ENCODE measurements around the gene CARD14. TPM values are rescaled to one million over a fixed set of nuclear protein-coding genes. Genes with fewer than 3 reads are reported as not detected.

Gene CARD14
- total and polyA plus RNA-seq, 2 experiments from 2014 or later = 2.7 to 2.9 TPM

- TF ChIP-seq, protein P1, sequence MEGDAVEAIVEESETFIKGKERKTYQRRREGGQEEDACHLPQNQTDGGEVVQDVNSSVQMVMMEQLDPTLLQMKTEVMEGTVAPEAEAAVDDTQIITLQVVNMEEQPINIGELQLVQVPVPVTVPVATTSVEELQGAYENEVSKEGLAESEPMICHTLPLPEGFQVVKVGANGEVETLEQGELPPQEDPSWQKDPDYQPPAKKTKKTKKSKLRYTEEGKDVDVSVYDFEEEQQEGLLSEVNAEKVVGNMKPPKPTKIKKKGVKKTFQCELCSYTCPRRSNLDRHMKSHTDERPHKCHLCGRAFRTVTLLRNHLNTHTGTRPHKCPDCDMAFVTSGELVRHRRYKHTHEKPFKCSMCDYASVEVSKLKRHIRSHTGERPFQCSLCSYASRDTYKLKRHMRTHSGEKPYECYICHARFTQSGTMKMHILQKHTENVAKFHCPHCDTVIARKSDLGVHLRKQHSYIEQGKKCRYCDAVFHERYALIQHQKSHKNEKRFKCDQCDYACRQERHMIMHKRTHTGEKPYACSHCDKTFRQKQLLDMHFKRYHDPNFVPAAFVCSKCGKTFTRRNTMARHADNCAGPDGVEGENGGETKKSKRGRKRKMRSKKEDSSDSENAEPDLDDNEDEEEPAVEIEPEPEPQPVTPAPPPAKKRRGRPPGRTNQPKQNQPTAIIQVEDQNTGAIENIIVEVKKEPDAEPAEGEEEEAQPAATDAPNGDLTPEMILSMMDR (IDR thresholded peaks at IDR 0.05; ENCODE audit: low read depth, low read length) = no peak
- Histone ChIP-seq H3K4me3 (no peak overlapping the region), H3K4me1 (ENCODE audit: low read depth) (no peaks in the 10 kb centered on the region), H3K9me3 (ENCODE audit: low read depth) (no peaks in the 10 kb centered on the region), H3K36me3 (peaks cover 11% of the 10 kb centered on the region), H3K27me3 (no peaks in the 10 kb centered on the region), H3K27ac (no peak overlapping the region)
- DNase-seq (ENCODE audit: low read depth in 1 of 2, low spot score in 1 of 2) = no peak
These were observed 43.3 kb downstream of the CARD14 start for GRCh38 chr17:80212962-80213642.

DNA sequence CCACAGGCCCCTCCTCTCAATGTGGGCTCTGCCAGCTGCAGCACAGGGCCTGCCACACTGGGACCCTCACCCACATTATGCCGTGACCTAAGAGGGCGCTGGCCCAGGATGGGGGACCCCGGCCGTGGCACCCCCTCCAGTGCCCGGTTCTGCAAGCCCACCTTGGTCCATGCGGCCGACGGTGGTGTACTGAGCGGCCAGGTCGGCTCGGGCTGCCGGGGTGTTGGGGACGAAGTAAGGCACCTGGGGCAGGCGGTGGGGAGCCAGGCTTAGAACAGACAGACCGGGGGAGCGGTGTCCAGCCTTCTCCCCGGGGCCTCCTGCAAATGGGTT, 43.8 kb downstream of the CARD14 start:
- no peaks in the 10 kb centered on the region for H3K4me1 ChIP-seq (ENCODE audit: low read depth)
- no peaks in the 10 kb centered on the region for H3K9me3 ChIP-seq (ENCODE audit: low read depth)
- H3K36me3 ChIP-seq = peaks cover 11% of the 10 kb centered on the region
- H3K27ac ChIP-seq = no peak overlapping the region
- no peak for DNase-seq (ENCODE audit: low read depth in 1 of 2, low spot score in 1 of 2)
- H3K4me3 ChIP-seq = no peak overlapping the region
- H3K27me3 ChIP-seq = no peaks in the 10 kb centered on the region
- TF ChIP-seq, protein P1 (IDR thresholded peaks at IDR 0.05; ENCODE audit: low read depth, low read length) = no peak

GRCh38 chr17:80214012-80214877, 44.4 kb downstream of the CARD14 start:
- no peak overlapping the region for H3K4me3 ChIP-seq
- H3K4me1 ChIP-seq (ENCODE audit: low read depth) = peaks cover 1% of the 10 kb centered on the region
- no peak for DNase-seq (ENCODE audit: low read depth in 1 of 2, low spot score in 1 of 2)
- peaks cover 11% of the 10 kb centered on the region for H3K36me3 ChIP-seq
- H3K27me3 ChIP-seq = no peaks in the 10 kb centered on the region
- no peaks in the 10 kb centered on the region for H3K9me3 ChIP-seq (ENCODE audit: low read depth)
- no peak overlapping the region for H3K27ac ChIP-seq
- TF ChIP-seq, protein P1 (IDR thresholded peaks at IDR 0.05; ENCODE audit: low read depth, low read length) = no peak

DNA sequence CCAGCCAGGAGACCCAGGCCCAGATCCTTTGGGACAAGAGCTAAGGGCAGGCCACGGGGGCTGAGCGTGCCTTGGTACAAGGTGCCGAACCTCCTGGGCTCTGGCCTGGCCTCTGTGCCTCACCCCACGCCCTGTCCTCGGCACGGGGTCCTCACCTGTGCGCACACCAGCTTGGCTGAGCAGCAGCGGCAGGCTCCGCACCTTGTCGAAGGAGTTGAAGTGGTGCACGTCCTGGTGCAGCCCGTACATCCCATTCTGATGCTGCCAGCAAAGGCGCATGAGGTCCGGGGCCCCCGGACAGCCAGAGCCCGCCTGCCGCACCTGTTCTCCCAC, 45.0 kb downstream of the CARD14 start:
- Histone ChIP-seq H3K27me3 (no peaks in the 10 kb centered on the region), H3K4me1 (ENCODE audit: low read depth) (peaks cover 4% of the 10 kb centered on the region), H3K36me3 (peaks cover 11% of the 10 kb centered on the region), H3K9me3 (ENCODE audit: low read depth) (no peaks in the 10 kb centered on the region), H3K27ac (no peak overlapping the region), H3K4me3 (no peak overlapping the region)
- TF ChIP-seq, protein P1 (IDR thresholded peaks at IDR 0.05; ENCODE audit: low read depth, low read length) = no peak
- no peak for DNase-seq (ENCODE audit: low read depth in 1 of 2, low spot score in 1 of 2)

- H3K4me1 ChIP-seq (ENCODE audit: low read depth) = peaks cover 4% of the 10 kb centered on the region
- H3K27me3 ChIP-seq = no peaks in the 10 kb centered on the region
- DNase-seq (ENCODE audit: low read depth in 1 of 2, low spot score in 1 of 2) = no peak
- peaks cover 4% of the 10 kb centered on the region for H3K36me3 ChIP-seq
- no peaks in the 10 kb centered on the region for H3K9me3 ChIP-seq (ENCODE audit: low read depth)
- TF ChIP-seq, protein P1 (IDR thresholded peaks at IDR 0.05; ENCODE audit: low read depth, low read length) = no peak
- no peak overlapping the region for H3K4me3 ChIP-seq
- H3K27ac ChIP-seq = no peak overlapping the region
These were observed 46.9 kb downstream of the CARD14 start for GRCh38 chr17:80216473-80217456.

All from cardiac muscle cell (in vitro differentiated cells and primary cell).